ENCODE data around the gene BZW2.

The BZW2 gene

GRCh38 chr7:16724344-16724743 lies 78.4 kb downstream of the BZW2 start:
- DNase-seq: no peak

DNA sequence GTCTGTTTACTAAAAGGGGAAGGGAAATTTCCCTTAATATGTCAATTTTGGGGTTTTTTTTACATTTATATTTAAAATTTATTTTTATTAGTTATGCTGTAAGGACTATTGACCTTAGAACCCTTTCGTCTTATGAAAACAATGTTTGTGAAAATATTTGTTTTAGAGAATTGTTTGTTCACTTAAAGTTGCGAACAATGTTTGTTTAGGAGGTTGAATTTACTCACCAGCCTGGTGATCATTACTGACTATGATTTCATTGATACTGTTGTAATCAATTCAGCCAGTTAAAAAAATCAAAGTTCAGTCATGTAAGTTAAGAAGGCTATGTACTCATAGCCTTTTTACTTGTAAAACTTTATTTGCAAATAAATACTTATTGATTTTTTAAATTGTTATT lies 80.2 kb downstream of the BZW2 start:
- DNase-seq: no peak

GRCh38 chr7:16727736-16728135 lies 81.8 kb downstream of the BZW2 start:
- DNase-seq: no peak

DNA sequence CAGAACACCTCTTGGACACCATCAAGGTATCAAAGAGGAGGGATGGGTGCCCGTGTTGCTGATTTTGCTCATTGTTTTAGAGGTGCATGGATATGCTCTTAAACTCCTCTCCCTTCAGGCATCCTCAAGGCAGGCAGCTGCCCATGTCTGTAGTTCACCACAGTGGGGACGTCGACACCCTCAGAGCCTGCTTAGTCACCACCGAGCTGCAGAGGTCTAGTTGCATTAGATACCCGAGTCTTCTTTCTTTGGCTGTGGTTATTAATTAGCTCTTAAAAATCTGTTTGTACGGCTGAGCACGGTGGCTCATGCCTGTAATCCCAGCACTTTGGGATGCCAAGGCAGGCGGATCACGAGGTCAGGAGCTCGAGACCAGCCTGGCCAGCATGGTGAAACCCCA lies 82.8 kb downstream of the BZW2 start:
- no peak for DNase-seq

DNA sequence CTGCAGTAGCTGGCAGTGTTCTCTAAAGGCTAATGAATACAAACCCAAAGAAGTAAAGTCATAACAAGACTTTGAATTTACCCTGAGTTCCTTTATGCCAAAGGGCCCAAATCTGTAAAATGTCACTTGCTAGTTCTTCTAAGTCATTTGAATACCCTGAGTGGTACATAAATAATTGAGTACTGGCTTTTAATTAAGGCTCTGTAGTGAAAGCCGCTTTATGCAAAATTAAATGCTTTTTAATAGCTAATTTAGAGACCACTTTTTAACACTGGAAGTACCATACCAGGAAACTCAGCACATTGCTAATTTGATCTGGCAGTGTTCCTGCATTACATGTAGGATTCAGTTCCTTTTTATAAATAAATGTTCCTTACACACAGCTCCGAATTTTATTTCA lies 83.6 kb downstream of the BZW2 start:
- DNase-seq: no peak

DNA sequence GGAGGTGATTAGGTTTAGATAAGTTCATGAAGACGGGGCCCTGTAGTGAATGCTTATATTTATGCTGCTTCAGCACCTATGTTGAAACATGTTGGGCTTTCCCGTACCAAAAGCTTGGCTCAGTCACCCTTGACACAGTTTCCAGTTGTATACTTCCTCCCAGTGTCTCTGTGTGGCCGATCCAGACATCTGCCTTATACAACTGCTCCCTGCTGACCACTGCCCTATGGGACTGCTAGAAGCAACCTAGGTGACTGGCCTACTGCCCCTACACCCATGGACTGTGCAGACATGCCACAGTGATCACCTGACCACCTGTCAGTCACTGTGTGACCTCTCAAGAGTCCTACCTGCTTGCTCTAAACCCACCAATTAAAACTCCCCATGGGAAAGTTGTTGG lies 85.0 kb downstream of the BZW2 start:
- DNase-seq: no peak

DNA sequence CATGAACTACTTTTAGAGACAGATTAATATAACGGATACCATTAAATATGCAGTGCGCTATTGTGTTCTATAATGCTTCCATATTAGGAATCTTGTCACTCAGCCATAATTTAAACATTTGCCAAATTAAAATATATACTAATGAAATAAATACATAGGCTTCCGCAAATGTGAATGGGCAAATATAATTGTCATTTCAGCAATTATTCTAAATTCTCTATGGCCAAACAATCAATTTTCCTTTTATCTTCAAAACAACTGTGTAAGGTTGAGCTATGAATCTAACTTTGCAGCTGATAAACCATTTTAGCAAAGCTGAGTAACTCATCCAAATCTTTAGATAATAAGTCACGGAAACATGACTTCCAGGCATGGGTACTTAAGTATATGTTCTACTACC lies 86.8 kb downstream of the BZW2 start:
- no peak for DNase-seq

DNA sequence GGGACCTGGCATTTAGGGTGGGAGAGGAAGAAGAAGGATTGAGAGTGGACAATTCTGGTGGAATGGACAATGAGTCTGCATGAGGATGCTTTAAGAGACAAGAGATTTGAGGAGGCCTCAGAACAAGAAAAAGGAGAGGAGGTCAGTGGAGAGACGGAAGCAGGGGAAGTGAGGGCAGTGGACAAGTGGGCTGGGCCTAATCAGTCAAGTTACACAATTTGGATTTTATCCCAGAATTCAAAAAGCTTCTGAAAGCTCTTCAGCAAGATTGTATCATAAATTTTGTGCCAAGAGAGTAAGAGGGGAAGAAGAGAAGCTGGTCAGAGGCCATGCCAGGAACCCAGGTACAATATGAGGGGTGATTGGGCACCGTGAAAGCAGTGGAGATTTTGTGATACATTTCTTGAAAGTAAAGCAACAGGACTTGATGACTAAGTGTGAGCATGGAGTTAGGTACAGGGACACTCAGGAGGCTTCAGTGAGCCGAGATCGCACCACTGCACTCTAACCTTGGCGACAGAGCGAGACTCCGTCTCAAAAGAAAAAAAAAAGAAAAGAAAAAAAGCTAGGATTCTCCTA lies 88.3 kb downstream of the BZW2 start:
- peak in 1 of 5 experiments; percentile 11 for DNase-seq

DNA sequence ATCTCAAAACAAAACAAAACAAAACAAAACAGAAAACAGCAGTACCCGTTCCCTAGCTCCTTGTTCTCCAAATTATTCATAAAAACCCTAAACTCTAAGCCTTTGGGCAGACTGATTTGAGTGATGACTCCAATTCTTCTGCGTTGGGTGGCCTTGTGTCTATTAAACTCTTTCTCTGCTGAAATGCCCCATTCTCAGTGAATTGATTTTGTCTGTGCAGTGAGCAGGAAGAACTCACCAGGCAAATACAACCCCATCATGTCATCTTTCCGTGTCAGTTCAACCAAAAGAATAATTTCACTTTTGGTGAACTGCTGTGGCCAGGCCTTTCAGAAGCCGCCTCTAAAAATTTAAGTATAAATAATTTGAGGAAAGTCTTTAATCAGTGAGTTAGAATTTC lies 89.0 kb downstream of the BZW2 start:
- DNase-seq: peak in 1 of 5 experiments; percentile 26

- no peak for DNase-seq
These were observed 92.2 kb downstream of the BZW2 start for GRCh38 chr7:16738011-16738688.

DNA sequence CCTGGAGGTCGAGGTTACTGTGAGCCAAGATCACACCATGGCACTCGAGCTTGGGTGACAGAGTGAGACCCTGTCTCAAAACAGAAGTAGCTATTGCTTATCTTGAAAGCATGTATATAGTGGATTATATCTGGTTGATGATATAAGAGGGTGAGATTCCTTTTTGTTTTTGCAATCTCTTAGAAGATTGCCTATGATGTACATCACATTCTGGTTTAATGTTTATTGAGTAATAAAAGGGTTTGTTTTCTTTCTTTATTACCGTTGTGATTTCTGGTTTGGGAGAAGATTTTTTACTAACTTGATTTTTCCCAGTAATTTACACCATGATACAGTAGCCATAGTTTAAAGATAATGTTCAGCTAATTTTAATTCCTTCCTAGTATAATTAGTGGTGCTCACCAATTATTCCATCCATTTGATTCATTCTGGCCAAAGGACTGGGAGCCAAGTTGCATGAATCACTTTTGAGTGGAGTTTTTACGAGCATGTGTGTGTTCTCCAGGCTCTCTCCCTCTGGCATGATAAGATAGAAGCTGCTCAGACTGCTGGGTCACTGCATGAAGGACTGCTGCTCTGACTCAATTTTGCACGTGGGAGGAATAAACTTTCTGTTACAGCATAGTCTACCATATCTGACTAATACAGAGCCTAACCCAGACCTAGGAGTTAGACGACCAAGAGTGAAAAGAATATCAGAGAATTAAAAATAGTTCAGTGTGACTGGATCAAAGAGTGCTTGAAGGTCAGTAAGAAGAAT lies 94.1 kb downstream of the BZW2 start:
- DNase-seq: no peak

DNA sequence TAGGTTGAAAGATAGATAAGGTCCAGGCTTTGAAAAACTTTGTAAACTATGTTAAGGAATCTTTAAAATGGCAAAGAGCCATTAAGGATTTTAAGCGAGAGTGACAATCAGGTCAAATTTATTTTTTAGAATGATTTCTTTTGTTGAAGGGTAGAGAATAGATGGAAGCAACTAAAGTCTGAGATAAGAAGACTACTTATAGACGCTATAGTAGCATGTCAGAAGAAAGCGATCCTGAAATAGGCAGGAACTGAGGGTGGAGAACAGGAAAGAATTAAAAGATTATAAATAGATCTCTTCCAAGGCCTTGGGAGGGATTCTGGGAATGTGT lies 94.6 kb downstream of the BZW2 start:
- no peak for DNase-seq

DNA sequence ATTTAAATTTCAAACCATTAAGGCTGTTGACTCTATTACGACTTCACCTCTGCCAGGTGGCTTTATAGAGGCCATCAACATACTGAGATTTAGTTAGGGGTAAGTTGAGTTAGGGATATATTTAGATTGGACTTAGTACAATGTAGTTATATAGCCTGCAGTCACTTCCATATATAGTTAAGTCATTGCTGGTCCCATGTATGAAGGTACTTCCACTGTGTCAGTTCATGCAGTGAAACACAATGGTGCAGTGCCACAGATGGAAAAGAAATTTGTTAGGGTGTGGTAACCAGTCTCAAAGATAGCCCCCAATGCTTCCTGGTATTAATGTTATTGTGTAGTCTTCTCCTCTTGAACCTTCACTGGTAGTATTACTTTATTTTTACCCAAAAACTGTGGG lies 95.0 kb downstream of the BZW2 start:
- no peak for DNase-seq

DNA sequence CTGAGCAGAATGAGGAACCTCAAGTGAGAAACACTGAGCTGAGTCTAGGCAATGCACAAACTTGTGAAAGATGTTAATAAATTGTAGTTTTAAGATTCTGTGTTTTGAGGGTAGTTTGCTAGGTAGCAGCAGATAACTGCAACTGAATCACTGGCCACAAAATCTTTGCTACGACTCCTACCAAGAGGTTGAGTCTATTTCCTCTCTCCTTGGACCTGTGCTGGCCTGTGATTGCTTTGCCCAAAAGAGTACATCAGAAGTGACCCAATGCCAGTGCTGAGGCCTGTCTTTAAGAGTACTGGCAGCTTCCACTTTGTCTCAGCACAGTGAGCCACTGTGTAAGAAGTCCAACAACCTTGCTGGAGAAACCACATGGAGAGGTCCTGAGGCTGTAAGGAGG lies 95.7 kb downstream of the BZW2 start:
- no peak for DNase-seq

DNA sequence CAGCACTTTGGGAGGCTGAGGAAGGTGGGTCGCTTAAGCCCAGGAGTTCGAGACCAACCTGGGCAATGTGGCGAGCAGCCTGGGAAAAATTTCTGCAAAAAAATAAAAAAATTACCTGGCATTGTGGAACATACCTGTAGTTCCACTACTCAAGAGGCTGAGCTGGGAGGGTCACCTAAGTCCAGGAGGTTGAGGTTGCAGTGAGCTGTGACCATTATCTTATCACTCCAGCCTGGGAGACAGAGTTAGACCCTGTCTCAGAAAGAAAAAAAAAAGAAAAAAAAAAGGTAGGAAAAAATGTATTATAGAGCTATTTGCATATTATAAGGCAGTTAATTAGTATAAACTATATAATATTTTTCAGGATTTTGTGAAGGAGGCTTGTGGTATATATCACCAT lies 96.6 kb downstream of the BZW2 start:
- DNase-seq: no peak

GRCh38 chr7:16743236-16743635 lies 97.3 kb downstream of the BZW2 start:
- DNase-seq: no peak

- DNase-seq: no peak
These were observed 98.7 kb downstream of the BZW2 start for GRCh38 chr7:16744518-16745250.

DNA sequence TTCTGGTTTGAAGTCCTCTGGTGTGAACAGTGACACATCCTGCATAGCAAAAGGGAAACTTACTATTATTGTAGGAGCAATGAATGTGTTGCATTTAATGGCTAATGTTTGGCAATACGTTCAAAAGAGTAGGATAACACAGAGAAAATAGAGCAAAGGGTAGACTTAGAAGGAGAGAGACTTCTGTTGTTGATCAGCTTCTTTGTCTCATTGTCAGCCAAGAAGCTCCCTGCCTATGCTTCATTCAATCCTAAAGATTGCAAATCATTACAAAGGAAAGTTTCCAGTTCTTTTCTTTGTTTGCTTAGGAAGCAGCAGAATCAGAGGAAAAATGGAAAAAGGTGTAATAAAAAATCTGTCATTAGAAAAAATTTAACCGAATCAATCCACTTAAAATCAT lies 99.7 kb downstream of the BZW2 start:
- DNase-seq: no peak

DNA sequence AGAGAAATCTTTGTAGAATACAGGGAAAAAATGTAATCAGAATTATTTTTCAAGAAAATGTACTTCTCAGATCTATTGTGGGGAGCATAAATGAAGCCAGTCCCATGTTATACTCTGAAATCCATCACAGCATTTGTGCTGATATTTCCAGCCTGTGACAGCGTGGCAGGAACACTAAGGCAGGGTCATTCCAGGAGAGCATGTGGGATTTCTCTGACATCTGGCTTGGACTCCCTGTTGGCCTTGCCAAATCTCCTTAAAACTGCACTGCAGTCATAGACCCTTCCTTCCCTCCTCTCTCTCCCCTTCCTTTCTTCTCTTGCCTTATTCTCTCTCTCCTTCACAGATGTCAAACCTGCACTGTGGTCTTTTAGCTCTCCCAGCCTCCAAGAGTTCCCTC lies 101.1 kb downstream of the BZW2 start:
- no peak for DNase-seq

GRCh38 chr7:16753102-16753931 lies 107.3 kb downstream of the BZW2 start, which contains the start of gene TSPAN13:
Gene TSPAN13, plus strand, starts transcription at chr7:16753755. Its CDS starts 213 bp downstream, at chr7:16753968.
- peak; percentile 2 to 72 (median 36) for DNase-seq

DNA sequence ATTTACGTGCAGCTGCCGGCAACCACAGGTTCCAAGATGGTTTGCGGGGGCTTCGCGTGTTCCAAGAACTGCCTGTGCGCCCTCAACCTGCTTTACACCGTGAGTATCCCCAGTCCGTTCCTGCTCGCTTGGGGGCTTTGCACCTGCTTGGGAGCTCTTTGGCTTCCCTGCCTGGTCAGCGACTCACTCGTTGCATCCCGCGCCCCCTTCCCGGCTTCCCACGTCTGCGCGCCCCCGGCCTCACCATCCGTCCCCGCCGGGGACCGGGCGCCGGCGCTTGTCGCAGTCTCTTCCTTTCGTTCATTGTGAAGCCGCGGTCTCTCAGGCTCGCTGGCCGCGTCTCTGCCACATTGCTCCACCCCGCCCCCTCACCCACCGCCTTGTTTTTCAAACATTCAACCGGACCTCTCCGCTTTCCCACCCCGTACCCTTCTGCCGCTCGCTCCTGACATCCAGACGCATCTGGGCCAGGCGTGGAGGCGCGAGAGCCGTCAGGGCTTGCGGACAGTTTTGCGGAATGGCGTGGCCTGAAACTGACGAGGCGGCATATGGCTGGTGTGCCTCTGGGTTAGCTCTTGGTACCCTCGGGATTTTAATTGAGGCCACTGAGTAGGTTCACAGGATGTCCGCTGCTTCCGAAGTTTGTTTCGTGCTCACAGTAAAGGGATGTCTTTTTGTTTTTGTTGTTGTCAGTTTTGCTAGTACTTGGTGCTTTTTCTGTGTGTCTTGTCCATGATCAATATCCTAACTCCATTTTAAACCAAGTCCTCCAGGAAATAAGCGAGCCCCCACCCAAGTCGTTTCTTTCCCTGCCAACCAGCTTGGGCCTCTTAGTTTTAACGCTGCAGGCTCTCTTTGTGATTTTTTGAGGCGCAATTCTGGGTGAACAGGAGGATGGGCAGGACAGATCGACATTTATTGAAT lies 108.2 kb downstream of the BZW2 start:
- DNase-seq: no peak

Measured in T-helper 2 cell (primary cell).